IMR-90 (cell line): Measurements from ENCODE around the gene DUSP16. TPM values are rescaled to one million over a fixed set of nuclear protein-coding genes. Genes with fewer than 3 reads are reported as not detected.

ENCODE experiments used
- ATAC-seq: fragments of 200-7000 bp; cut with Tn5 transposase; 2 replicates; pipeline ENCODE4 v1.9.1; 2020; ENCODE audit warnings: low read depth, mild to moderate bottlenecking, moderate library complexity
- BruUV-seq: library from RNA; stranded (reverse); fragments of 400-500 nt; replicated peaks from 2 replicates; lab custom pipeline; 2021; lab: Mats Ljungman, UMichigan
- CTCF ChIA-PET: fragments of 300-600 bp; formaldehyde crosslinking; extraction: SDS; loops from one replicate; lab custom pipeline; 2021; ENCODE audit warnings: antibody characterized with exemption; lab: Yijun Ruan, JAX
- POLR2A ChIA-PET: fragments of 300-600 bp; sonication (Branson Sonifier 250); formaldehyde crosslinking; loops from one replicate; lab custom pipeline; 2022; ENCODE audit warnings: antibody characterized with exemption; ENCODE audit not compliant: unreplicated experiment; lab: Charles Lee
- DNase-seq: peaks from one replicate; pipeline ENCODE4 v3.0.0; 2013
- H2AFZ ChIP-seq: replicated peaks from 2 replicates; pipeline ENCODE3; 2013; ENCODE audit warnings: low read length, mild to moderate bottlenecking; ENCODE audit not compliant: poor library complexity
- H2AK5ac ChIP-seq: 2 replicates; pipeline ENCODE4 v1.6.1; 2013; ENCODE audit warnings: low read depth, low read length, inconsistent platforms
- H2AK9ac ChIP-seq: replicated peaks from 2 replicates; pipeline ENCODE3; 2013; ENCODE audit warnings: mild to moderate bottlenecking, low read depth, low read length, moderate library complexity; ENCODE audit not compliant: poor library complexity
- H2BK120ac ChIP-seq: 2 replicates; pipeline ENCODE4 v1.6.1; 2013; ENCODE audit warnings: low read depth, low read length, inconsistent platforms
- H2BK15ac ChIP-seq: 3 replicates; pipeline ENCODE4 v1.6.1; 2013; ENCODE audit warnings: low read depth, low read length, inconsistent platforms
- H2BK20ac ChIP-seq: 2 replicates; pipeline ENCODE4 v1.6.1; 2013; ENCODE audit warnings: low read depth, mild to moderate bottlenecking, inconsistent platforms, low read length, moderate library complexity
- H2BK5ac ChIP-seq: 2 replicates; pipeline ENCODE4 v1.6.1; 2013; ENCODE audit warnings: mild to moderate bottlenecking, low read depth, low read length, inconsistent platforms; ENCODE audit not compliant: poor library complexity, severe bottlenecking
- H3K14ac ChIP-seq: replicated peaks from 2 replicates; pipeline ENCODE4 v1.6.1; 2013; ENCODE audit warnings: low read depth, low read length, inconsistent platforms
- H3K18ac ChIP-seq: 2 replicates; pipeline ENCODE4 v1.6.1; 2013; ENCODE audit warnings: low read depth, low read length, control low read depth
- H3K23ac ChIP-seq: 2 replicates; pipeline ENCODE4 v1.6.1; 2013; ENCODE audit warnings: low read depth, low read length, inconsistent platforms
- H3K27ac ChIP-seq: 2 replicates; pipeline ENCODE4 v1.5.1; 2013; ENCODE audit warnings: mild to moderate bottlenecking, control low read depth, low read length; ENCODE audit not compliant: insufficient read depth
- H3K27me3 ChIP-seq: 2 replicates; pipeline ENCODE4 v1.6.1; 2013; ENCODE audit warnings: low read length; ENCODE audit not compliant: control insufficient read depth, insufficient read depth
- H3K36me3 ChIP-seq: 2 replicates; pipeline ENCODE4 v1.6.1; 2013; ENCODE audit warnings: low read length, mixed read lengths; ENCODE audit not compliant: control insufficient read depth, insufficient read depth
- H3K4ac ChIP-seq: 2 replicates; pipeline ENCODE4 v1.6.1; 2013; ENCODE audit warnings: low read depth, low read length, inconsistent platforms
- H3K4me1 ChIP-seq: 2 replicates; pipeline ENCODE4 v1.6.1; 2013; ENCODE audit warnings: low read length, mixed read lengths; ENCODE audit not compliant: control insufficient read depth, insufficient read depth
- H3K4me2 ChIP-seq: 2 replicates; pipeline ENCODE4 v1.6.1; 2013; ENCODE audit warnings: low read depth, mild to moderate bottlenecking, control low read depth, low read length, moderate library complexity
- H3K4me3 ChIP-seq: 2 replicates; pipeline ENCODE4 v1.5.1; 2013; ENCODE audit warnings: low read depth, mild to moderate bottlenecking, control low read depth, low read length, moderate library complexity; ENCODE audit not compliant: insufficient read depth
- H3K56ac ChIP-seq: 2 replicates; pipeline ENCODE4 v1.6.1; 2013; ENCODE audit warnings: low read length, inconsistent platforms; ENCODE audit not compliant: insufficient read depth; ENCODE audit errors: extremely low read depth
- H3K79me1 ChIP-seq, 2 experiments: 2 replicates each; pipeline ENCODE4 v1.6.1; 2013; ENCODE audit warnings: low read length in 2 of 2, inconsistent platforms in 1 of 2, low read depth in 1 of 2
- H3K9ac ChIP-seq: 2 replicates; pipeline ENCODE4 v1.6.1; 2013; ENCODE audit warnings: low read depth, low read length, control low read depth
- H3K9me1 ChIP-seq: 2 replicates; pipeline ENCODE4 v1.6.1; 2013; ENCODE audit warnings: low read length, inconsistent platforms; ENCODE audit not compliant: insufficient read depth
- H3K9me3 ChIP-seq: 2 replicates; pipeline ENCODE4 v1.6.1; 2013; ENCODE audit warnings: low read length; ENCODE audit not compliant: control insufficient read depth, insufficient read depth
- H4K20me1 ChIP-seq: 2 replicates; pipeline ENCODE4 v1.6.1; 2013; ENCODE audit warnings: low read length, inconsistent platforms; ENCODE audit not compliant: insufficient read depth
- H4K5ac ChIP-seq: 2 replicates; pipeline ENCODE4 v1.6.1; 2013; ENCODE audit warnings: mild to moderate bottlenecking, low read depth, low read length, control low read depth
- H4K8ac ChIP-seq, 2 experiments: 2 replicates each; pipeline ENCODE4 v1.6.1; 2013; ENCODE audit warnings: low read depth in 2 of 2, low read length in 2 of 2, control low read depth in 1 of 2, inconsistent platforms in 1 of 2
- H4K91ac ChIP-seq: 2 replicates; pipeline ENCODE4 v1.6.1; 2013; ENCODE audit warnings: low read depth, low read length, inconsistent platforms; ENCODE audit not compliant: insufficient read depth
- BHLHE40 ChIP-seq: fragments of 150-350 bp; IDR thresholded peaks from 2 replicates; pipeline ENCODE4 v1.6.1; 2016; ENCODE audit warnings: mild to moderate bottlenecking, low read depth, low read length
- CEBPB ChIP-seq: IDR thresholded peaks from 2 replicates; pipeline ENCODE4 v1.6.1; 2012; ENCODE audit warnings: low read depth, low read length, improper control_type of control experiment
- CTCF ChIP-seq: conservative IDR thresholded peaks from 2 replicates; pipeline ENCODE4 v1.5.1; 2012; ENCODE audit warnings: mild to moderate bottlenecking, low read depth, low read length, improper control_type of control experiment
- ELK1 ChIP-seq: fragments of 150-350 bp; IDR thresholded peaks from 2 replicates; pipeline ENCODE4 v1.6.1; 2016; ENCODE audit warnings: low read depth, mild to moderate bottlenecking, low read length, moderate library complexity, borderline replicate concordance
- FOS ChIP-seq: fragments of 150-350 bp; IDR thresholded peaks from 2 replicates; pipeline ENCODE4 v1.6.1; 2016; ENCODE audit warnings: low read depth, low read length
- MAFK ChIP-seq: IDR thresholded peaks from 2 replicates; pipeline ENCODE4 v1.6.1; 2012; ENCODE audit warnings: low read depth, low read length, improper control_type of control experiment
- MAZ ChIP-seq: IDR thresholded peaks from 2 replicates; pipeline ENCODE4 v1.6.1; 2012; ENCODE audit warnings: low read depth, mild to moderate bottlenecking, low read length, improper control_type of control experiment, moderate library complexity, borderline replicate concordance
- MXI1 ChIP-seq: IDR thresholded peaks from 2 replicates; pipeline ENCODE4 v1.6.1; 2012; ENCODE audit warnings: low read depth, mild to moderate bottlenecking, low read length, moderate library complexity, borderline replicate concordance
- NFE2L2 ChIP-seq: fragments of 150-350 bp; IDR thresholded peaks from 2 replicates; pipeline ENCODE4 v1.6.1; 2016; ENCODE audit warnings: low read depth, mild to moderate bottlenecking, low read length
- POLR2A ChIP-seq: IDR thresholded peaks from 2 replicates; pipeline ENCODE4 v1.6.1; 2012; ENCODE audit warnings: mild to moderate bottlenecking, low read depth, low read length
- RAD21 ChIP-seq: IDR thresholded peaks from 2 replicates; pipeline ENCODE4 v1.6.1; 2012; ENCODE audit warnings: low read length, improper control_type of control experiment
- RCOR1 ChIP-seq: IDR thresholded peaks from 2 replicates; pipeline ENCODE4 v1.6.1; 2012; ENCODE audit warnings: mild to moderate bottlenecking, low read length, improper control_type of control experiment; ENCODE audit not compliant: insufficient replicate concordance
- SMC3 ChIP-seq: fragments of 150-350 bp; IDR thresholded peaks from 2 replicates; pipeline ENCODE4 v1.6.1; 2016; ENCODE audit warnings: low read depth, mild to moderate bottlenecking, antibody characterized with exemption, low read length, moderate library complexity
- USF2 ChIP-seq: fragments of 150-350 bp; IDR thresholded peaks from 2 replicates; pipeline ENCODE4 v1.6.1; 2017; ENCODE audit warnings: mild to moderate bottlenecking, antibody characterized with exemption, low read length, low read depth
- WGBS, 2 experiments: methylation state at CpG; one replicate each; pipeline versions ENCODE4 v1.1.5 to v1.1.7; 2013; ENCODE audit warnings: missing lambda C conversion rate in 2 of 2; ENCODE audit not compliant: insufficient read length in 1 of 2; ENCODE audit errors: extremely low coverage in 2 of 2; 5-methylcytosine and 5-hydroxymethylcytosine counted together
- dilution Hi-C: fragments of 300-500 bp; cut with HindIII; formaldehyde crosslinking; loops from one replicate; pipeline ENCODE4 v1.14.3; 2018; ENCODE audit warnings: low sequenced_read_pairs; ENCODE audit not compliant: unreplicated experiment
- in situ Hi-C: fragments of 300-500 bp; cut with MboI; formaldehyde crosslinking; loops from 3 replicates; pipeline ENCODE4 v1.14.3; 2019; ENCODE audit warnings: low sequenced_read_pairs, inconsistent platforms, mixed read lengths
- intact Hi-C: fragments of 100-400 bp; cut with micrococcal nuclease; formaldehyde crosslinking; loops from 2 replicates; pipeline ENCODE4 v1.10.0; 2022
- polyA plus RNA-seq, 3 experiments: library from polyadenylated mRNA; depleted of rRNA; stranded (reverse); fragments of >200 nt; gene quantifications; 2 replicates each; pipeline ENCODE4 v1.2.3, GENCODE V29; 2012; ENCODE audit warnings: low replicate concordance in 1 of 3
- total RNA-seq: library from RNA; depleted of rRNA; stranded (reverse); fragments of >200 nt; gene quantifications from 2 replicates; pipeline ENCODE4 v1.2.3, GENCODE V29; 2012

The DUSP16 gene
- total and polyA plus RNA-seq, 2 of the 4 experiments (the other 2 are of a cell fraction): 4.7 to 10.0 TPM

- Histone ChIP-seq H3K9ac (no peak overlapping the region), H3K4me2 (no peak overlapping the region), H3K4ac (no peak overlapping the region), H4K20me1 (no peaks in the 10 kb centered on the region; the same call in 1 of the 2 replicates), H2AFZ (no peak overlapping the region), H3K79me1 (peaks cover 0 to 5% of the 10 kb centered on the region in 2 experiments; a peak in 1 of 4 replicates), H3K4me1 (peaks cover 3% of the 10 kb centered on the region; the same call in 1 of the 2 replicates), H2BK5ac (no peak overlapping the region), H3K23ac (no peak overlapping the region), H4K5ac (no peak overlapping the region), H3K18ac (no peak overlapping the region), H3K9me1 (no peaks in the 10 kb centered on the region; the same call in 1 of the 2 replicates), H2BK20ac (no peak overlapping the region), H3K36me3 (peaks cover 2% of the 10 kb centered on the region), H2AK5ac (no peak overlapping the region), H3K27me3 (no peaks in the 10 kb centered on the region), H3K4me3 (no peak overlapping the region), H3K56ac (no peak overlapping the region), H3K9me3 (no peaks in the 10 kb centered on the region), H3K27ac (no peak overlapping the region), H2AK9ac (no peak overlapping the region), H2BK15ac (no peak overlapping the region), H3K14ac (0 out of 2 replicates have a peak overlapping the region, but pooled peaks have one; percentile 40), H2BK120ac (no peak overlapping the region), H4K8ac (no peak overlapping the region), H4K91ac (no peak overlapping the region)
- in situ Hi-C loops (no loop called here), dilution Hi-C loops (no loop called here), intact Hi-C loops (no loop called here)
- WGBS, 2 experiments: no CpG with 5 or more reads among the region's 8 CpGs
- BruUV-seq: no TSS peak
- ATAC-seq: no peak; the same call in 1 of the 2 replicates
- POLR2A ChIA-PET: no interaction called here
- CTCF ChIA-PET: no interaction called here
- DNase-seq: no peak
- TF ChIP-seq ELK1 (no peak), MXI1 (no peak), CEBPB (no peak), POLR2A (no peak), CTCF (no peak), BHLHE40 (no peak), RAD21 (no peak), FOS (no peak), NFE2L2 (no peak), SMC3 (no peak), RCOR1 (no peak), MAFK (no peak), MAZ (no peak), USF2 (no peak)
These were observed 101.4 kb downstream of the DUSP16 start for GRCh38 chr12:12460935-12461922.
